ENCODE results near the gene POU6F2. TPM values are rescaled to one million over a fixed set of nuclear protein-coding genes. Genes with fewer than 3 reads are reported as not detected.

POU6F2 gene
- total and polyA plus RNA-seq, 2 experiments from 2014 or later = 7.2 to 7.3 TPM

- no peaks in the 10 kb centered on the region for H3K9me2 ChIP-seq (ENCODE audit: insufficient read depth)
- Mint-ChIP-seq H3K27ac (no peak overlapping the region), H3K36me3 (ENCODE audit: low read depth) (no peaks in the 10 kb centered on the region), H3K27me3 (ENCODE audit: insufficient read depth, low read depth, poor library complexity) (peaks cover 4% of the 10 kb centered on the region), H3K4me1 (peaks cover 9% of the 10 kb centered on the region), H3K4me3 (no peak overlapping the region), H3K9me3 (no peaks in the 10 kb centered on the region)
- peaks cover 11% of the 10 kb centered on the region for H3K4me1 ChIP-seq (ENCODE audit: insufficient read depth)
- H3K79me2 ChIP-seq (replicated peaks; ENCODE audit: insufficient read depth) = no peaks in the 10 kb centered on the region
- no peaks in the 10 kb centered on the region for H3K36me3 ChIP-seq (ENCODE audit: insufficient read depth)
- no peak overlapping the region for H3K4me3 ChIP-seq
- ATAC-seq = no peak
- no peak for DNase-seq (ENCODE audit: low spot score)
- no peak overlapping the region for H3K4me2 ChIP-seq
- no peak overlapping the region for H2AFZ ChIP-seq
- TF ChIP-seq STAT1 (IDR thresholded peaks at IDR 0.05; ENCODE audit: unreplicated experiment) (no peak), EZH2 (IDR thresholded peaks at IDR 0.05; ENCODE audit: low read depth, unreplicated experiment) (no peak), JUNB (IDR thresholded peaks at IDR 0.05; ENCODE audit: unreplicated experiment) (no peak), ETS1 (IDR thresholded peaks at IDR 0.05) (no peak)
- no peaks in the 10 kb centered on the region for H3K27me3 ChIP-seq (ENCODE audit: insufficient read depth)
- H3K27ac ChIP-seq (ENCODE audit: low read depth) = no peak overlapping the region
- no peaks in the 10 kb centered on the region for H3F3A ChIP-seq (replicated peaks; ENCODE audit: low read depth)
- H4K20me1 ChIP-seq (replicated peaks; ENCODE audit: insufficient read depth) = no peaks in the 10 kb centered on the region
Observed at GRCh38 chr7:39198556-39198955, 220.8 kb downstream of the POU6F2 start.

GRCh38 chr7:39199006-39199405 lies 221.3 kb downstream of the POU6F2 start:
- Mint-ChIP-seq H3K4me1 (peaks cover 13% of the 10 kb centered on the region), H3K27me3 (ENCODE audit: insufficient read depth, low read depth, poor library complexity) (peaks cover 4% of the 10 kb centered on the region), H3K27ac (no peak overlapping the region), H3K9me3 (no peaks in the 10 kb centered on the region), H3K4me3 (no peak overlapping the region), H3K36me3 (ENCODE audit: low read depth) (no peaks in the 10 kb centered on the region)
- no peaks in the 10 kb centered on the region for H4K20me1 ChIP-seq (replicated peaks; ENCODE audit: insufficient read depth)
- no peaks in the 10 kb centered on the region for H3K27me3 ChIP-seq (ENCODE audit: insufficient read depth)
- peaks cover 11% of the 10 kb centered on the region for H3K4me1 ChIP-seq (ENCODE audit: insufficient read depth)
- TF ChIP-seq NANOG (IDR thresholded peaks at IDR 0.05; ENCODE audit: borderline replicate concordance) (no peak), CTCF (conservative IDR thresholded peaks at IDR 0.05; ENCODE audit: low read depth in 2 of 2) (no peak), POLR2AphosphoS5 (IDR thresholded peaks at IDR 0.05; ENCODE audit: low read depth) (no peak), STAT1 (IDR thresholded peaks at IDR 0.05; ENCODE audit: unreplicated experiment) (no peak)
- no peak for ATAC-seq
- no peak overlapping the region for H3K27ac ChIP-seq (ENCODE audit: low read depth)
- no peaks in the 10 kb centered on the region for H3K9me2 ChIP-seq (ENCODE audit: insufficient read depth)
- no peak overlapping the region for H3K4me3 ChIP-seq
- no peaks in the 10 kb centered on the region for H3K36me3 ChIP-seq (ENCODE audit: insufficient read depth)
- no peak overlapping the region for H3K4me2 ChIP-seq
- no peaks in the 10 kb centered on the region for H3F3A ChIP-seq (replicated peaks; ENCODE audit: low read depth)
- DNase-seq (ENCODE audit: low spot score) = no peak
- H2AFZ ChIP-seq = no peak overlapping the region
- H3K79me2 ChIP-seq (replicated peaks; ENCODE audit: insufficient read depth) = no peaks in the 10 kb centered on the region

GRCh38 chr7:39199951-39200350 lies 222.2 kb downstream of the POU6F2 start:
- no peaks in the 10 kb centered on the region for H3K9me3 Mint-ChIP-seq
- Histone ChIP-seq H3K9me2 (ENCODE audit: insufficient read depth) (no peaks in the 10 kb centered on the region), H3K4me3 (no peak overlapping the region), H3K27ac (ENCODE audit: low read depth) (no peak overlapping the region), H3F3A (replicated peaks; ENCODE audit: low read depth) (no peaks in the 10 kb centered on the region), H2AFZ (no peak overlapping the region), H3K36me3 (ENCODE audit: insufficient read depth) (no peaks in the 10 kb centered on the region), H3K4me1 (ENCODE audit: insufficient read depth) (peaks cover 11% of the 10 kb centered on the region), H3K27me3 (ENCODE audit: insufficient read depth) (no peaks in the 10 kb centered on the region), H3K79me2 (replicated peaks; ENCODE audit: insufficient read depth) (no peaks in the 10 kb centered on the region), H4K20me1 (replicated peaks; ENCODE audit: insufficient read depth) (no peaks in the 10 kb centered on the region), H3K4me2 (no peak overlapping the region)
- no peak for ATAC-seq
- no peak for DNase-seq (ENCODE audit: low spot score)
- H3K27ac Mint-ChIP-seq = no peak overlapping the region
- H3K36me3 Mint-ChIP-seq (ENCODE audit: low read depth) = no peaks in the 10 kb centered on the region
- H3K4me1 Mint-ChIP-seq = peaks cover 15% of the 10 kb centered on the region
- H3K27me3 Mint-ChIP-seq (ENCODE audit: insufficient read depth, low read depth, poor library complexity) = peaks cover 4% of the 10 kb centered on the region
- H3K4me3 Mint-ChIP-seq = no peak overlapping the region
- TF ChIP-seq JUNB (IDR thresholded peaks at IDR 0.05; ENCODE audit: unreplicated experiment) (no peak), POLR2AphosphoS5 (IDR thresholded peaks at IDR 0.05; ENCODE audit: low read depth) (no peak), STAT1 (IDR thresholded peaks at IDR 0.05; ENCODE audit: unreplicated experiment) (no peak), REST (IDR thresholded peaks at IDR 0.05; ENCODE audit: unreplicated experiment) (no peak), CTCF (conservative IDR thresholded peaks at IDR 0.05; ENCODE audit: low read depth in 2 of 2) (no peak), EZH2 (IDR thresholded peaks at IDR 0.05; ENCODE audit: low read depth, unreplicated experiment) (no peak), NANOG (IDR thresholded peaks at IDR 0.05; ENCODE audit: borderline replicate concordance) (no peak), CREB1 (CRISPR knock-in tag; IDR thresholded peaks at IDR 0.05; ENCODE audit: low read depth) (no peak)

Data from GM23338 (cell line).